Measurements from ENCODE around the gene GPR62. TPM values are rescaled to one million over a fixed set of nuclear protein-coding genes. Genes with fewer than 3 reads are reported as not detected.

Gene GPR62
- total and polyA plus RNA-seq, 9 of the 15 experiments (the other 6 are each of a cell fraction or from before 2014, with no cell fraction given) = not detected

DNA sequence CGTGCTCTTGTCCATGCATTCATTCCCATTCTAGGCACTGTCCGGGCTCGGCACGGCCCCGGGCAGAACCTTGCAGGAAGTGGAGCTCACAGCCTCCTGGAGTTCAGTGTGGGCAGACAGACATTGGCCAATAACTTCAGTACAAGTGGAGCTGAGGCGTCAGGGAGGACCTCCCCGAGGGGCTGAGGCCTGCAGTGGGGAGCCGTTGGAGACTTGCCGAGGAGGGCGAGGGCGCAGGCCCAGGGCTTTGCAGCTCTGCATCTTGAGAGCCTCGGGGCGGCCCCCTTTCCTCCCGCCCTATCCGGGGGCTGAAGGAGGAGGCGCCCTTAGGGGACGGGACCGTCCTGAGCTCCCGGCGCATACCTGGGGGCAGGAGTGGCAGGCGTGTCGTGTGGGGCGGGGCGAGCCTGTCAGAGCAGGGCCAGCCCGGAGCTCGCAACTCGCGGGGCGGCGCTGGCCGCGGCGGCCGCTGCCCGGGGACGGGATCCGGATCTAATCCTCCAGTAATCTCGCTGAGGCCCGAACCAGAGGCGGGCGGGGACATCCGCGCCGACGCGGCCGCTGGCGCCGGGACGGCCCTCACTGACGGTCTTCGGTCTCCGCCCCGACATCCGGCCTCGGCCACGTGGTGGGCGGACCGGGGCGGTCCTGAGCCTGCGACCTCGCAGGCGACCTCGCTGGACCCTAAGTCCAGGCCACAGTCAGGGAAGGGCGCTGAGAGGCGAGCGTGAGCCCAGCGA is 27.8 kb downstream of the GPR62 start, which contains the start of gene ACY1 (continued):
- TF ChIP-seq POLR2AphosphoS2 (IDR thresholded peaks at IDR 0.05; ENCODE audit: low read length) (no peak), FOXA1 (IDR thresholded peaks at IDR 0.05; ENCODE audit: borderline replicate concordance) (no peak), ZNF75A (CRISPR knock-in tag; IDR thresholded peaks at IDR 0.05) (no peak), ZFX (CRISPR knock-in tag; IDR thresholded peaks at IDR 0.05) (peak; percentile 87), HSF4 (CRISPR knock-in tag; IDR thresholded peaks at IDR 0.05; ENCODE audit: borderline replicate concordance) (no peak), SMAD4 (CRISPR knock-in tag; conservative IDR thresholded peaks at IDR 0.05) (peak; percentile 77), GATAD2A (IDR thresholded peaks at IDR 0.05) (no peak), ARID1B (IDR thresholded peaks at IDR 0.05) (no peak), SIX5 (IDR thresholded peaks at IDR 0.05; ENCODE audit: borderline replicate concordance in 1 of 2, insufficient read depth in 1 of 2, low read depth in 1 of 2, low read length in 2 of 2) (no peak), VEZF1 (CRISPR knock-in tag; IDR thresholded peaks at IDR 0.05) (peak; percentile 70), HNRNPH1 (optimal IDR thresholded peaks at IDR 0.05; ENCODE audit: low read depth, low read length) (no peak), MAX (CRISPR knock-in tag; IDR thresholded peaks at IDR 0.05) (peak; percentile 93), PHTF2 (CRISPR knock-in tag; IDR thresholded peaks at IDR 0.05) (no peak), SFPQ (IDR thresholded peaks at IDR 0.05; ENCODE audit: low read depth, low read length) (no peak), RB1 (IDR thresholded peaks at IDR 0.05; ENCODE audit: low read depth) (peak; percentile 55; the same call in 1 of the 2 replicates), NFIC (IDR thresholded peaks at IDR 0.05) (no peak; the same call in 1 of the 2 replicates), NFXL1 (CRISPR knock-in tag; IDR thresholded peaks at IDR 0.05) (no peak), NONO (IDR thresholded peaks at IDR 0.05; ENCODE audit: low read depth in 2 of 2, low read length in 1 of 2) (0 out of 4 replicates have a peak, but pooled peaks of 1 of the 2 experiments have one; percentile 27), RBFOX2 (IDR thresholded peaks at IDR 0.05; ENCODE audit: low read depth, low read length) (peak; percentile 96), CCNT2 (IDR thresholded peaks at IDR 0.05; ENCODE audit: borderline replicate concordance, extremely low read depth, insufficient read length, low read depth, low read length) (peak; percentile 77)
- TF ChIP-seq, protein P1, sequence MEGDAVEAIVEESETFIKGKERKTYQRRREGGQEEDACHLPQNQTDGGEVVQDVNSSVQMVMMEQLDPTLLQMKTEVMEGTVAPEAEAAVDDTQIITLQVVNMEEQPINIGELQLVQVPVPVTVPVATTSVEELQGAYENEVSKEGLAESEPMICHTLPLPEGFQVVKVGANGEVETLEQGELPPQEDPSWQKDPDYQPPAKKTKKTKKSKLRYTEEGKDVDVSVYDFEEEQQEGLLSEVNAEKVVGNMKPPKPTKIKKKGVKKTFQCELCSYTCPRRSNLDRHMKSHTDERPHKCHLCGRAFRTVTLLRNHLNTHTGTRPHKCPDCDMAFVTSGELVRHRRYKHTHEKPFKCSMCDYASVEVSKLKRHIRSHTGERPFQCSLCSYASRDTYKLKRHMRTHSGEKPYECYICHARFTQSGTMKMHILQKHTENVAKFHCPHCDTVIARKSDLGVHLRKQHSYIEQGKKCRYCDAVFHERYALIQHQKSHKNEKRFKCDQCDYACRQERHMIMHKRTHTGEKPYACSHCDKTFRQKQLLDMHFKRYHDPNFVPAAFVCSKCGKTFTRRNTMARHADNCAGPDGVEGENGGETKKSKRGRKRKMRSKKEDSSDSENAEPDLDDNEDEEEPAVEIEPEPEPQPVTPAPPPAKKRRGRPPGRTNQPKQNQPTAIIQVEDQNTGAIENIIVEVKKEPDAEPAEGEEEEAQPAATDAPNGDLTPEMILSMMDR (IDR thresholded peaks at IDR 0.05 in 2 of 3, conservative IDR thresholded peaks at IDR 0.05 in 1 of 3; ENCODE audit: insufficient read depth in 2 of 3, low read depth in 1 of 3, low read length in 3 of 3) = no peak

Data from K562 (cell line).